Neural progenitor cell (in vitro differentiated cells): ENCODE data around the gene PMFBP1. TPM values are rescaled to one million over a fixed set of nuclear protein-coding genes. Genes with fewer than 3 reads are reported as not detected.

Source experiments
- DNase-seq: peaks from one replicate; pipeline ENCODE4 v3.0.0-alpha.2; 2016; ENCODE audit warnings: low spot score
- H2AFZ ChIP-seq: fragments of 200-600 bp; sonication (generic); replicated peaks from 2 replicates; pipeline ENCODE4 v1.6.1; 2016; ENCODE audit warnings: antibody characterized with exemption
- H3F3A ChIP-seq: fragments of 200-600 bp; sonication (generic); 2 replicates; pipeline ENCODE4 v1.6.1; 2016; ENCODE audit warnings: antibody characterized with exemption, low read depth
- H3K27ac ChIP-seq: fragments of 200-600 bp; sonication (generic); 2 replicates; pipeline ENCODE4 v1.5.1; 2016; ENCODE audit warnings: mild to moderate bottlenecking
- H3K27me3 ChIP-seq: fragments of 200-600 bp; sonication (generic); 2 replicates; pipeline ENCODE4 v1.6.1; 2016; ENCODE audit warnings: mild to moderate bottlenecking, moderate library complexity
- H3K36me3 ChIP-seq: fragments of 200-600 bp; sonication (generic); 2 replicates; pipeline ENCODE4 v1.5.1; 2016
- H3K4me1 ChIP-seq: fragments of 200-600 bp; sonication (generic); 2 replicates; pipeline ENCODE4 v1.6.1; 2016; ENCODE audit warnings: mixed run types
- H3K4me2 ChIP-seq: fragments of 200-600 bp; sonication (generic); 2 replicates; pipeline ENCODE4 v1.6.1; 2016
- H3K4me3 ChIP-seq: fragments of 200-600 bp; sonication (generic); 2 replicates; pipeline ENCODE4 v1.5.1; 2016
- H3K79me2 ChIP-seq: fragments of 200-600 bp; sonication (generic); 2 replicates; pipeline ENCODE4 v1.6.1; 2016; ENCODE audit warnings: low read depth
- H3K9ac ChIP-seq: fragments of 200-600 bp; sonication (generic); 2 replicates; pipeline ENCODE4 v1.6.1; 2016
- H3K9me3 ChIP-seq: fragments of 200-600 bp; sonication (generic); 2 replicates; pipeline ENCODE4 v1.5.1; 2016; ENCODE audit warnings: low read depth
- H4K20me1 ChIP-seq: fragments of 200-600 bp; sonication (generic); 2 replicates; pipeline ENCODE4 v1.6.1; 2016; ENCODE audit warnings: low read depth
- H3K27ac Mint-ChIP-seq: 3 replicates; pipeline ENCODE4 v1.8.0; 2021; ENCODE audit warnings: mixed read lengths
- H3K27me3 Mint-ChIP-seq: 2 replicates; pipeline ENCODE4 v1.8.0; 2022; ENCODE audit warnings: low read depth, mild to moderate bottlenecking, inconsistent platforms, moderate library complexity, mixed read lengths; ENCODE audit not compliant: insufficient read depth
- H3K36me3 Mint-ChIP-seq: 3 replicates; pipeline ENCODE4 v1.8.0; 2021; ENCODE audit warnings: mixed read lengths
- H3K4me1 Mint-ChIP-seq: 3 replicates; pipeline ENCODE4 v1.8.0; 2021; ENCODE audit warnings: mixed read lengths
- H3K4me3 Mint-ChIP-seq: 3 replicates; pipeline ENCODE4 v1.8.0; 2021; ENCODE audit warnings: mild to moderate bottlenecking, moderate library complexity, mixed read lengths
- H3K9me3 Mint-ChIP-seq: 3 replicates; pipeline ENCODE4 v1.8.0; 2020; ENCODE audit warnings: mixed read lengths
- EZH2 ChIP-seq: fragments of 200-600 bp; sonication (generic); IDR thresholded peaks from 2 replicates; pipeline ENCODE4 v1.6.1; 2017; ENCODE audit warnings: antibody characterized with exemption, mild to moderate bottlenecking, moderate library complexity
- EZH2phosphoT487 ChIP-seq: fragments of 200-600 bp; sonication (generic); IDR thresholded peaks from 2 replicates; pipeline ENCODE4 v1.6.1; 2017; ENCODE audit warnings: antibody characterized with exemption
- total RNA-seq: library from RNA; depleted of rRNA; stranded (reverse); fragments of >200 nt; gene quantifications from 2 replicates; pipeline ENCODE4 v1.2.3, GENCODE V29; 2015; ENCODE audit warnings: low replicate concordance
- TF ChIP-seq, protein P1 (sequence below): fragments of 200-600 bp; sonication (generic); IDR thresholded peaks from 2 replicates; pipeline ENCODE4 v1.5.1; 2017; ENCODE audit warnings: antibody characterized with exemption, mild to moderate bottlenecking

PMFBP1 gene
- total RNA-seq, 1 donor from 2014 or later = 12.8 TPM

DNA sequence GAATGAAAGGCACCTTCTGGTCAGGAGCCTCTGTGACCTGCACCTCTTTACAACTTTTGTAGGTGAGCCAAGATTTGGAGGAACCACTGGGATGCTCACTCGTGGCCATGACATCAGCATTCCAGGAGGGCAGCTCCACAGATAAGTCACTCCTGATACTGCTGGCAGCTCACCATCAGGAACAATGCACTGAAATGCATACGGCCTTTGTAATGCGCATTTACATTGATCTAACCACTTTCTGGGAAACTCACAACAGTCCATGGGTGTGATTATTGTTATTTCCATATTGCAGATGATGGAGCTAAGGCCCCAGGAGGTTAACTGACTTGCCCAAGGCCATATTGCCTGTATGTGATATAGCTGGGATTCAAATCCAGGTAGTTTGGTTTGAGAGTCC, 34.3 kb upstream of the PMFBP1 start:
- no peak overlapping the region for H3K27ac Mint-ChIP-seq
- no peaks in the 10 kb centered on the region for H3K36me3 Mint-ChIP-seq
- TF ChIP-seq, protein P1, sequence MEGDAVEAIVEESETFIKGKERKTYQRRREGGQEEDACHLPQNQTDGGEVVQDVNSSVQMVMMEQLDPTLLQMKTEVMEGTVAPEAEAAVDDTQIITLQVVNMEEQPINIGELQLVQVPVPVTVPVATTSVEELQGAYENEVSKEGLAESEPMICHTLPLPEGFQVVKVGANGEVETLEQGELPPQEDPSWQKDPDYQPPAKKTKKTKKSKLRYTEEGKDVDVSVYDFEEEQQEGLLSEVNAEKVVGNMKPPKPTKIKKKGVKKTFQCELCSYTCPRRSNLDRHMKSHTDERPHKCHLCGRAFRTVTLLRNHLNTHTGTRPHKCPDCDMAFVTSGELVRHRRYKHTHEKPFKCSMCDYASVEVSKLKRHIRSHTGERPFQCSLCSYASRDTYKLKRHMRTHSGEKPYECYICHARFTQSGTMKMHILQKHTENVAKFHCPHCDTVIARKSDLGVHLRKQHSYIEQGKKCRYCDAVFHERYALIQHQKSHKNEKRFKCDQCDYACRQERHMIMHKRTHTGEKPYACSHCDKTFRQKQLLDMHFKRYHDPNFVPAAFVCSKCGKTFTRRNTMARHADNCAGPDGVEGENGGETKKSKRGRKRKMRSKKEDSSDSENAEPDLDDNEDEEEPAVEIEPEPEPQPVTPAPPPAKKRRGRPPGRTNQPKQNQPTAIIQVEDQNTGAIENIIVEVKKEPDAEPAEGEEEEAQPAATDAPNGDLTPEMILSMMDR = no peak
- TF ChIP-seq EZH2phosphoT487 (no peak), EZH2 (no peak)
- H3K36me3 ChIP-seq = no peaks in the 10 kb centered on the region
- DNase-seq = no peak
- peaks cover 4% of the 10 kb centered on the region for H3K27me3 Mint-ChIP-seq
- no peaks in the 10 kb centered on the region for H3F3A ChIP-seq
- no peak overlapping the region for H3K4me2 ChIP-seq
- H3K9me3 ChIP-seq = no peaks in the 10 kb centered on the region
- no peak overlapping the region for H3K4me3 ChIP-seq
- no peak overlapping the region for H2AFZ ChIP-seq
- no peaks in the 10 kb centered on the region for H3K79me2 ChIP-seq
- H3K27me3 ChIP-seq = no peaks in the 10 kb centered on the region
- no peak overlapping the region for H3K27ac ChIP-seq
- H3K4me1 Mint-ChIP-seq = peaks cover 21% of the 10 kb centered on the region
- no peak overlapping the region for H3K9ac ChIP-seq
- H3K4me1 ChIP-seq = peaks cover 17% of the 10 kb centered on the region
- no peak overlapping the region for H3K4me3 Mint-ChIP-seq
- no peaks in the 10 kb centered on the region for H3K9me3 Mint-ChIP-seq
- H4K20me1 ChIP-seq = no peaks in the 10 kb centered on the region

DNA sequence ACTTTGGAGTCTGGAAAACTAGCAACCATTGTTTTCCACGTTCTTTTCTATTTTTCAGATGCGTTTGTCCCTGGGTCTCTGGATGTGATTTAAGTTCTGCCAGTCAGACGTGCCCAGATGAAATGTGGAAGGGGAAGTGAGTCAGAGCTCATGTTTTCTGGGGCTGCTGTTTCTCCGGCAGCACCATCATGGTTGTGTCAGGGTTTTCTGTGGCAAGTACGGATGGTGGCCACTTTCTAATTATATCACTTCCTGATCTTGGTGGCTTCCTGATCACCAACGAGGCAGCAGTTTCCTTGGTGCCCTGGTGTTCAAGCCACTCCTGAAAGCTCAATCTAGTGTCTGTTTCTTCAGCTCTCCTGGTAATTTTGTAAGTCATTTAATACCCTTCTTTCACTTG, 31.4 kb upstream of the PMFBP1 start:
- no peak overlapping the region for H3K4me2 ChIP-seq
- no peak overlapping the region for H3K27ac Mint-ChIP-seq

GRCh38 chr16:72202014-72202413, 30.1 kb upstream of the PMFBP1 start:
- Histone ChIP-seq H3K9me3 (no peaks in the 10 kb centered on the region), H3F3A (no peaks in the 10 kb centered on the region), H3K4me3 (no peak overlapping the region), H4K20me1 (no peaks in the 10 kb centered on the region), H3K9ac (no peak overlapping the region), H2AFZ (no peak overlapping the region), H3K27me3 (no peaks in the 10 kb centered on the region), H3K79me2 (no peaks in the 10 kb centered on the region), H3K4me2 (no peak overlapping the region), H3K4me1 (peaks cover 12% of the 10 kb centered on the region), H3K36me3 (no peaks in the 10 kb centered on the region), H3K27ac (no peak overlapping the region)
- Mint-ChIP-seq H3K27me3 (peaks cover 2% of the 10 kb centered on the region), H3K4me1 (peaks cover 48% of the 10 kb centered on the region), H3K9me3 (no peaks in the 10 kb centered on the region), H3K4me3 (no peak overlapping the region), H3K27ac (no peak overlapping the region), H3K36me3 (no peaks in the 10 kb centered on the region)
- no peak for TF ChIP-seq EZH2
- no peak for TF ChIP-seq EZH2phosphoT487
- TF ChIP-seq, protein P1 = no peak
- DNase-seq = no peak

More for the DNA sequence above, 31.4 kb upstream of the PMFBP1 start:
- Histone ChIP-seq H3K27ac (peak overlapping the region; percentile 67), H3K9ac (no peak overlapping the region), H3F3A (no peaks in the 10 kb centered on the region), H2AFZ (no peak overlapping the region), H3K4me1 (peaks cover 12% of the 10 kb centered on the region), H3K27me3 (no peaks in the 10 kb centered on the region), H3K9me3 (no peaks in the 10 kb centered on the region), H3K79me2 (no peaks in the 10 kb centered on the region), H3K36me3 (no peaks in the 10 kb centered on the region), H4K20me1 (no peaks in the 10 kb centered on the region), H3K4me3 (no peak overlapping the region)
- peaks cover 37% of the 10 kb centered on the region for H3K4me1 Mint-ChIP-seq
- H3K4me3 Mint-ChIP-seq = no peak overlapping the region
- DNase-seq = no peak
- TF ChIP-seq, protein P1 = no peak
- TF ChIP-seq EZH2phosphoT487 (no peak), EZH2 (no peak)
- H3K27me3 Mint-ChIP-seq = peaks cover 2% of the 10 kb centered on the region
- no peaks in the 10 kb centered on the region for H3K36me3 Mint-ChIP-seq
- no peaks in the 10 kb centered on the region for H3K9me3 Mint-ChIP-seq

DNA sequence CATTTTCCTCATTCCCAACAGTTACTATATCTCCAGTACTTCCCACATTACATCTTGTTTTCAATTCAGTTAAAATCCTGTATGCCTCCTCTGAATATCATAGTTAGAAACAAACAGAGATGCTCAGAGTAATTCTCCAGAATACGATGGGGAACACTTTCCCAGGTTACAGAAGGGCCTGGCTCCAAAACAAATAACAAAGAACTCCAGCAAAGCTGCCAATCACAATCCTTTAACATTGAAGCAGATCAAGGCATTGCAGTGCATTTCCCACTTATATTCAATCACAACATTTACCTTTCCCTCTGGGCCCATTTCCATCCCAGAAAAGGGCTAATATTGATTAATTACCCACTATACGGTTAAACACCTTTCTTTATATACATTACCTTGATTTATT, 29.4 kb upstream of the PMFBP1 start:
- H3K9me3 Mint-ChIP-seq = no peaks in the 10 kb centered on the region

More for the DNA sequence above, 29.4 kb upstream of the PMFBP1 start:
- Mint-ChIP-seq H3K4me3 (no peak overlapping the region), H3K36me3 (no peaks in the 10 kb centered on the region), H3K4me1 (peaks cover 54% of the 10 kb centered on the region), H3K27ac (no peak overlapping the region), H3K27me3 (peaks cover 2% of the 10 kb centered on the region)
- no peak for DNase-seq
- Histone ChIP-seq H3K4me2 (no peak overlapping the region), H4K20me1 (no peaks in the 10 kb centered on the region), H3K79me2 (no peaks in the 10 kb centered on the region), H3K36me3 (no peaks in the 10 kb centered on the region), H3K27ac (no peak overlapping the region), H3K27me3 (no peaks in the 10 kb centered on the region), H3K9me3 (no peaks in the 10 kb centered on the region), H3K9ac (no peak overlapping the region), H3K4me3 (no peak overlapping the region), H3K4me1 (peaks cover 12% of the 10 kb centered on the region), H2AFZ (no peak overlapping the region), H3F3A (no peaks in the 10 kb centered on the region)
- no peak for TF ChIP-seq EZH2phosphoT487
- TF ChIP-seq, protein P1 = no peak
- no peak for TF ChIP-seq EZH2
